ENCODE measurements around the gene CDH13. TPM values are rescaled to one million over a fixed set of nuclear protein-coding genes. Genes with fewer than 3 reads are reported as not detected.

Gene CDH13
- total and polyA plus RNA-seq, 9 of the 15 experiments (the other 6 are each of a cell fraction or from before 2014, with no cell fraction given): 0.03 TPM; not detected in 8

- TF ChIP-seq PRDM10 (IDR thresholded peaks at IDR 0.05; ENCODE audit: partially characterized antibody): no peak
- no peak for TF ChIP-seq KLF16 (IDR thresholded peaks at IDR 0.05)
- TF ChIP-seq PATZ1 (CRISPR knock-in tag; IDR thresholded peaks at IDR 0.05; ENCODE audit: borderline replicate concordance): no peak
- no peak for TF ChIP-seq MAFK (IDR thresholded peaks at IDR 0.05; ENCODE audit: low read length)
- TF ChIP-seq RHOXF2B (CRISPR knock-in tag; conservative IDR thresholded peaks at IDR 0.05): no peak
Measured at GRCh38 chr16:83648347-83648746, 1021.6 kb downstream of the CDH13 start (continued).

- Histone ChIP-seq H3K9ac (ENCODE audit: insufficient read depth in 1 of 2, low read depth in 2 of 2, low read length in 2 of 2) (no peak overlapping the region), H3K4me2 (ENCODE audit: insufficient read depth, low read length) (no peak overlapping the region), H3K27me3 (ENCODE audit: control insufficient read depth in 2 of 2, insufficient read depth in 2 of 2, low read length in 2 of 2) (no peaks in the 10 kb centered on the region), H3K9me1 (ENCODE audit: control insufficient read depth, insufficient read depth, low read length) (no peaks in the 10 kb centered on the region), H3K4me1 (replicated peaks in 1 of 2; ENCODE audit: control insufficient read depth in 2 of 2, insufficient read depth in 2 of 2, low read length in 2 of 2) (no peaks in the 10 kb centered on the region), H3K36me3 (ENCODE audit: control insufficient read depth, insufficient read depth, low read length) (no peaks in the 10 kb centered on the region), H2AFZ (ENCODE audit: low read depth, low read length) (no peak overlapping the region), H3K27ac (ENCODE audit: extremely low read depth, low read depth, low read length) (no peak overlapping the region), H4K20me1 (replicated peaks; ENCODE audit: control insufficient read depth, insufficient read depth, low read length) (peaks cover 8% of the 10 kb centered on the region; the same call in 1 of the 2 replicates), H3K4me3 (no peak overlapping the region), H3K9me3 (replicated peaks; ENCODE audit: control insufficient read depth, insufficient read depth, low read depth, low read length) (no peaks in the 10 kb centered on the region), H3K79me2 (ENCODE audit: control insufficient read depth, insufficient read depth, low read length) (no peaks in the 10 kb centered on the region)
- no peak for ATAC-seq
- no peak for DNase-seq (ENCODE audit: extremely low read depth in 1 of 4, low spot score in 3 of 4)
- WGBS (ENCODE audit: insufficient coverage, low coverage, missing lambda C conversion rate): 0% methylated on average over 8 of the region's 8 CpGs
- intact Hi-C loops (cut with micrococcal nuclease) (no loop called here), in situ Hi-C loops (cut with MboI) (no loop called here)
- ChIA-PET POLR2A (no interaction called here), CTCF (ENCODE audit: low intra/inter-chr PET ratio) (no interaction called here)
- no TSS peak for BruUV-seq (replicated peaks)
- FAIRE-seq: no peak
- TF ChIP-seq RBM25 (IDR thresholded peaks at IDR 0.05; ENCODE audit: low read depth, low read length, severe bottlenecking): no peak
- no peak for TF ChIP-seq ESRRA (IDR thresholded peaks at IDR 0.05; ENCODE audit: borderline replicate concordance, low read depth)
- TF ChIP-seq ZNF174 (CRISPR knock-in tag; IDR thresholded peaks at IDR 0.05): no peak
- TF ChIP-seq TSC22D4 (tag; IDR thresholded peaks at IDR 0.05): no peak
- no peak for TF ChIP-seq CCNT2 (IDR thresholded peaks at IDR 0.05; ENCODE audit: borderline replicate concordance, extremely low read depth, insufficient read length, low read depth, low read length)
- TF ChIP-seq ETS2 (tag; IDR thresholded peaks at IDR 0.05; ENCODE audit: borderline replicate concordance, poor library complexity, severe bottlenecking): no peak
- TF ChIP-seq E2F4 (CRISPR knock-in tag; IDR thresholded peaks at IDR 0.05; ENCODE audit: low read depth): no peak
- no peak for TF ChIP-seq JUND (IDR thresholded peaks at IDR 0.05; ENCODE audit: borderline replicate concordance, low read depth, low read length)
- no peak for TF ChIP-seq JUND (tag; IDR thresholded peaks at IDR 0.05; ENCODE audit: borderline replicate concordance, low read depth, low read length)
- TF ChIP-seq SRSF1 (IDR thresholded peaks at IDR 0.05; ENCODE audit: low read depth, low read length): no peak
Measured at GRCh38 chr16:83651871-83652270, 1025.1 kb downstream of the CDH13 start.

Data from K562 (cell line).